Midbrain (tissue), 1 donor: ENCODE results near the gene FCAMR.

Experiments
- DNase-seq: peaks from one replicate; lab custom pipeline; 2025; lab: John Stamatoyannopoulos, UW

FCAMR gene

DNA sequence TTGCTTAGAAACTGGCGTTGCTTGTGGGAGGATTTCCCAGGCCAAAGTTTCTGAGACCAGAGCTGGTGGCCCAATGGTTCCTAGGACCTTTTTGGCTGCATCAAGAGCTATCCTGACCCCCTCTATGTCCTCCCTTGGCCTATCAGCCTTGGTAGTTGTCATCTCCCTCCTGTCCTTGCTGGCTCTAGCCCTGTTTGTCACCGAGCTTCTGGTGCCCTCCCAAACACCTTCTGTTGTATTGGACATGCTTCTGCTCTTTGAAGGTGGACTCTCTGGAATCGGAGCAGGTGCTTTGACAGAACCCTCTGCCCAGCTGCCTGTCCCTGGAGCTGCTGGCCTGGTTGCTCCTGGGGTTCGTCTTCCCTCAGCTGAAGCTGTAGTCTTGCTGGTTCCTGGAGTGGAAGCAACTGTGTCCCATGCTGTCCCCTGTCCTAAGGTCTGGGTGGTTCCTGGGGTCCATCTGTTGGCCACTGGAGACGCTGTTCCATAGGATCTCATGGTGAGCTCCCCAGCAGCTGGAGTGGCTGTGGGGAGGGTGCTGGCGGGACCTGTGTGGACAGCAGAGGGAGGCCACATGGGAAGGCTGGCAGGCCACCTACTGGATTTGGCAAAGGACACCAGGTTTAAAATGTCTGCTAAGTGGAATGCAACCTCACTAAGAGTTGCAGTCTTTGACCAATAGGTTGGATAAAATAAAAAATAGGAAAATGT, 9.4 kb downstream of the FCAMR start:
- no peak for DNase-seq

DNA sequence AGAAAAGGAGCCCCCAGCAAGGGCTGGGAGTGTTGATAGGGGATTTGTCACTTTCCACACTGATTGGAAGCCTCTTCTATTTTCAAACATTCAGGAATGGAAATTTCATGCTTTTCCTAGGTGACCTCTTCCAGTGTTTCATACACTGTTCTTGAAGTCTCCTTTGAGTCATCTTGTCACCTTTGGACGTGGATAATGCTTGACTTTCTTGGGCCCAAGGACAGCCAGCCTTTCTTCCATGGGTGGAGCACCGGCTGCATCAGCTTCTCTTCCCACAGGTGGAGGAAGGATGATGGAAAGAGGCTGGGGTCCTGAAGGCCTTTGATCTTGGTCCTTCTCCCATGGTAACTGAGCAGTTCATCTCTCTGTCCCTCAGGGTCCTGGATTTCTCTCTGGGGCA, 12.1 kb downstream of the FCAMR start:
- no peak for DNase-seq

DNA sequence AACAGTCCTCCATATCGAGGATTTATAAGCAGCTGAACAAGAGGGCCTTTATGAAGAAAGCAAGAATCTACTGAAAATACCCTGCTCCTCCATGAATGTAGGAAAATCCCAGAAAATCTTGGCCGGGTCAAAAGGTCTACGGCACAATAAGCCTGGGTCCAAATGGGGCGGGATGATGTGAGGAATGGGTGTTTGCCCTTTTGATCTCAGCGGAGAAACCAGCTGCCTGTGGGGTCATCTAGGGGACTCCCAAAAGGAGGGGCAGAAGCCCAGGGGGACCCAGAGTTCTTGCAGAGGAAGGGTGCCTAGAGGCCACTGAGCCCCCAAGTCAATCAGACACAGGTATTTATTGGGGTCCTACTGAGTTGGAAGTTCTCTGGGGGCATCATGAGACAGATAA, 12.6 kb downstream of the FCAMR start:
- DNase-seq = no peak

DNA sequence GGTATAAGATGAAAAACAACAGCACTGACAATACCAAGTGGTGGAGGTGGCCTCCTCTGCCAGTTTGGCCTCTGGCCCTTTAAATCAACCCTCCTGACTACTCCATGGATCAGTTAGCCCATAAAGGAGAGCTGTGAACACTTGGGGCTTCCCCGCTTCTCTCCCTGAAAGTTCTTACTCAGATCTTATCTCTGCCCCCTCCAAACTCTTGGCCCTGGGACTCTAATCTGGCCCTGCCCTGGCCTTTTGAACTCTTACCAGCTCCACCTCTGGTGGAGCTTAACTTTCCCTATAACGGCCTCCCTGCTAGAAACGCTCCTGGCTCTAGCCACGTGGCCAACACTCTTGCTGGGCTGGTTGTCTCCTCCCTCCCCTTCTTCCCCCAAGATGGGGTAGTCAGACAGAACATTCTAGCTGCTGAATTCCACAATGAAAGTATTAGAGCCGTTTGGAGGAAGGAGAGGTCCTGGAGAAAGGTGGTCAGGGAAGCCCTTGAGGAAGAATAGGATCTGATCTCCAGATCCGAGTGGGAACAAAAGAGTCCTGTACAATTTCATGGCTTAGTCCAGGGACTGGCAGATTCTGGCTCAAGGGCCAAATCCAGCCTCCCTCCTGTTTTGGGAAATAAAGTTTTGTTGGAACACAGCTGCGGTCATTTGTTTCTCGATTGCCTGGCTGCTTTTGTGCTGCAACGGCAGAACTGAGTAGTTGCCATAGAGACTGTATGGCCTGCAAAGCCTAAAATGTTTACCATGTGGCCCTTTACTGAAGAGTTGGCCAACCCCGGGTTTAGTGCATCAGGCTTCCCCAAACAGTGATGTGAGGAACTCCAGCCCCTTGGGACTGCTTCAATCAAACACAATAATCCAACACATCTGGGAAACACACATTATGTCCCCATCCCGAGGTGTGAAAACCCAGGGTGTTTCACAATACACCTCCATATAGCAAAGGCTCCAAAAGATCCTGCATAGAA, 14.5 kb downstream of the FCAMR start:
- no peak for DNase-seq

DNA sequence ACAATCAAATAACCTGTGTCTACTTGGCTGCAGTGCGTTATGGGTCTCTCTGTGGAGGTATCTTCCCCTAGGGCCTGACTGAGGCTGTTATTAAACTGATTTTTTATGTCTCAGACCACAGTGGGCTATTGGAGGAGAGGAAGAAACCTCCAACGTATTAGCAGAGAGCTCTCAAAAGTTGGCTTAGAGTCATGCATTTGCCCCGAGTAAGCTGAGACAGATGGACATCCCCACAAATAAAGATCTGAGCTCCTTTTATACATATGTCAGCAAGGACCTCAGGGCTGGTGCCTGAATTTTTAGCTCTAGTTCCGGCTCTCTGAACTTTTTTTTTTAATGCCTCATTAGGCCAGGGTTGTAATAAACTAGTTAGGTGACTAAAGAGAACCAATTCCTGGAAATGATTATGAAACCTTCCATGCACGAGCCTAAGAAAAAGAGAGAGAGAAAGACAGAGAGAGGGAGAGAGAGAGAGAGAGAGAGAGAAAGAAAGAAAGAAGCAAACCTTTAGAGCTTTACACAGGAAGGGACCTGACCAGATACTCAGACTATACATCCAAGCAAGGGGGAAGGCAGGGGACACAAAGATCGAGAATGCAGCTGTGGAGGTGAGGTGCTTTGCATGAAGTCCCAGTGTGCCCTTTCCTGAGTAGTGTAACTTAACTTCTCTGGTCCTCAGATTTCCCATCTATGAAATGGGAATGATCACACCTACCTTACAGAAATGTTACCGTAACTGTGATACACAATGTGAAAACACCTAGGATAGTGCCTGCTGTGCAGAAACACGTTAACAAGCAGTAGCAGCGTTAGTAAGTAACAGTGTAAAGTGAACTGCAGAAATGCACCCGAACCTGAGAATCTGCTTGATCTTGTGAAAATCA, 15.6 kb downstream of the FCAMR start:
- no peak for DNase-seq

DNA sequence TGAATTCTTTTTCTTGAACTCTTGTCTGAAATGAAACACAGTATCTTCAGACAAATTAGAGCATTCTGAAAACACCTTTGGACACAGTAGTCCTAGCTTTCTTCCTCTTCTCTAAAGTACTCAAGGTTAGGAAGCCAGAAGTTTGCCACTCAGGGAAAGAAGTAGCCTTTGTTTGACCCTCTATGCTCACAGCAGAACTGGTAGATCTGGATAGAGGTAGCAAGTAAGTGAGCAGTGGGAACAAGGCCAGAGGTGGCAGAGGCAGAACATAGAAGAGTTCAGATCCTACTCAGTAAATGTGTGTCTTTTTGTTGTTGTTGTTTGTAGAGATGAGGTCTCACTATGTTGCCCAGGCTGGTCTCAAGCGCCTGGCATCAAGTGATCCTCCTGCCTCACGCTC, 16.6 kb downstream of the FCAMR start:
- no peak for DNase-seq

DNA sequence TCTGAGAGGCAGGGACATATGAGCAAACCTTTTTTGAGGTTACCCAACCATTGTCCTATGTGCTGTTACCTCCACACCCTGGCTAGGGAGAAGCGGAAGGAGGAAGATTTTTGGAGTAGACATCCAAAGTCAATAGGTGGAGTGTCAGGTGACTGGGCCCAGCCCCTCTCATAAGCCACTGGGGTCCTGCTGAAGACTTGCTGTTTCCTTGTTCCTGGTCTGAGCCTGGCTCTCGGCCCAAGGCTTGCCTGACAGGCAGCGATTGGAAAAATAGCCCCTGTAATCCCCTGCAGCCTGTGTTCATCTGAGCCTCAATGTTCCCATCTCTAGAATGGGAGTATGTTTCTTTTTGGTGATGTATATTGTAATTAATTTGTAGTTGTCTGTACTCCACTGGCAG, 17.1 kb downstream of the FCAMR start:
- no peak for DNase-seq

DNA sequence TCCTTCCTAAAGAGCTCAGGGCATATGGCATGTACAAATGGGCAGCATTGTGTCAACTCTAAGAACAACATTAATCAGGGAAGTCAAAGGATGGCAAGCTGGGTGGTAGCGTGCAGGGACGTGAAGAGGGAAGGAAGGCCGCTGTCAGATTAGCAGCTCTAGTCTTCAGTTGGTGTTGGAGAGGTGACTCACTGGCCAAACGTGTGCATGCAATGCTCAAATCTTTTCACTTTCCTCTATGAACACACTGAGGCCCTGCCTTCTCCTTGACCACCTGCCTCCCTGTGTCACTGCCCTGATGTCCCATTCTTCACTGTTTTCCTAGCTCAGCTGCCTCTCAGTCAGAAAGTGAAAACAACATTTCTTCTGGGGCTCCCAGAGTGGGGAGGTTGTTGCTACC, 18.1 kb downstream of the FCAMR start:
- DNase-seq = no peak

DNA sequence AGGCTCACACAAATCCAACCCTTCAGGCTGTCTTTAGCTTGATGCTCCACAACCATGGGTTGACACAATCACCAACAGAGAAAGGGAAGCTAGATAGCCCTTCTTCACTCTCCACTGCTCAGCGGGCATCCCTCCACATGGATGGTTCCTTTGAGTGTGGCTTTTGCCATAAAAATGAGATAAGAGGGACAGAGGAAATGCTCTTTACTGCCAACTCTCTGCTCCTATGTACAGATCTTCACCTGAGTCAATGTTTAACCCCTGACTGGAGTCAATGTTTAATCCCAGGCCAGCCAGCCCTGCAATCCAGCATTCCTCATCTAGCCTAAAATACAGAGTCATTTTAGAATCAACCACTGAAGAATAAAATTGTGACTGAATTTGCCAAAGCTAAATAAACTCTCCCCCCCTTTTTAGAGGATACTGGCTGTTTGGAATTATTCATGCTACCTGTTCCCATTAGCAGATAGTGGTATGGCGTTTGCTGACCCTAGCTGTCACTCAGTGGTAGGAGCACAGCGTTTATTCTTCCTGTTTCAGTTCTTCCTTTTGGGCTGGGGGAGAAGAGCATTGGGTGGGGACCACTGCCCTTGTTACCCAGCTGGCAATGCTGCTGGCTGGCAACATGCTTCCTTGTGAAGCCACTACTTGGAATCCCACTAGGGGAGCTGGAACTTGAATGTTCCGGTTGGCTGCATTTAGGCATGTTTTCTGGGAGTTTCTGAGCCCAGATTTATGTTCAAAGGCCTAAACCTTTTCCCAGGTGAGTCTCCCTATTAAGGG, 18.8 kb downstream of the FCAMR start:
- DNase-seq = no peak

DNA sequence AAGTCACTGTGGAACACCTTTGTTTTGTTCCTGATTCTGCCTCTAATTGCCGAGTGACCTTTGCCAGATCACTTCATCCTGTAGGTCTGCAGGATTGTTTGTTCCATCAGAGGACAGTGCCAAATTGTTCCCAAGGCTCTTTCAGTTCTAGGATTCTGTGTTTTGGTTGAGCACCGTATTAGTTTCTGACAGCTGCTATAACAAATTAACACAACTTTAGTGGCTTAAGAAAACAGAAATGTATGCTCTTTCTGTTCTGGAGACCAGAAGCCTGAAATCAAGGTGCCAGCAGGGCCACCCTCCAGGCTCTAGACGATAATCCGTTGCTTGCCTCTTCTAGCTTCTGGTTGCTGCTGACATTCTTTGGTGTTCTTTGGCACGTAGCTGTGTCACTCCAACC, 20.6 kb downstream of the FCAMR start:
- DNase-seq = no peak

DNA sequence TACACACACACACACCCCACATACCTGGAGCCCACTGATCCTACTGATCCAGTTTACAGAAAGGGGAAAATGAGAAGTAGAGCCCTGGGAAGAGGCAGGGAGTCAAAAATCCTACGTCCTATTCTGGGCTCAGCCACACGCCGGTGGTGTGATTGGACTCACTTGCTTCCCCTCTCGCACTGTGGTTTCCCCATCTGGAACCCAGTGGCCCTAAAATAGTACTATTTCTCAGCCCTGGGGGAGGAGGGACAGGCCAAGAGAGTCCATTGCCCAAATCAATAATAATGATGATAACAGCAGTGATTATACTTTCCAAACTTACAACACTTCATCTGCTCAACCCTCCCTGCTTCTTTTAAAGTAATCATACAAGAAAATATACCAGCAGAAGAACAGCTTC, 21.1 kb downstream of the FCAMR start:
- peak; percentile 7 for DNase-seq

DNA sequence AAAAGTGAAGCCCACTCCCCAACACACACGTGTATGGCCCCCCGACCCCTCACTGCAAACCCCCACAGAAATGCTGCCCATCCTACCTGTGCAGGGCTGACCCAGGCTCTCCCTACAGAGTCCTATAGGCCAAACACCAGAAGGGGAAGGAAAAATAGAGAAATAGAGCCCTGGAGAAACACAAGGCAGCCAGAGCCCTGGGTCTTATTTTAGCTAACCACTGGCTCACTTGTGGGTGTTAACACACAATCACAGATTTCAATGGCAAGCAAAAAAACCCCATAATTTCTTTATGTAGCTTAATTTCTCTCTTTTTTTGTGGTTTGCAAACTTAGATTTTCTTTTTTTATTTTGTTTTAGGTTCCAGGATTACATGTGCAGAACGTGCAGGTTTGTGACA, 23.0 kb downstream of the FCAMR start:
- no peak for DNase-seq

DNA sequence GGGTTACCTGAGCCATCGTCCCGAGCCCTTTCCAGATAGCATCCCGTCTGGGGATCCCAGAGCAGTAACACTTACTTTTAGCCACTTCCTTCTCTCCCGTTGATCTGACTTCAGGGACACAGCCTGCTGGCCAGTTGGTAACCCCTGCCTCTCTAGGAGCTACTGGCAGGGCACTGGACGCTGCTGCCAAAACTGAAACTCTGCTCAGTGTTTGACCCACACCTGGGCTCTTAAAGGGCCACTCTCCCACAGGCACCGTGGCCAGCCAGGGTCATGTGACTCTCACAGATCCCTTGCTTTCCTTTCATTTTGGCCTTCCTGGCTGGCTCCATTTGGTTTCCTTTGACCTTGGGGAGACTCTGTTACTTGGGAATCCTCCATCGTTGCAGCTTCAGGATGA, 24.0 kb downstream of the FCAMR start, which contains the start of gene PIGR:
PIGR (minus strand) TSS at position 206 of the 400 bp plus-strand sequence. CDS start 5,935 bp downstream, outside the sequence.
- DNase-seq = no peak

DNA sequence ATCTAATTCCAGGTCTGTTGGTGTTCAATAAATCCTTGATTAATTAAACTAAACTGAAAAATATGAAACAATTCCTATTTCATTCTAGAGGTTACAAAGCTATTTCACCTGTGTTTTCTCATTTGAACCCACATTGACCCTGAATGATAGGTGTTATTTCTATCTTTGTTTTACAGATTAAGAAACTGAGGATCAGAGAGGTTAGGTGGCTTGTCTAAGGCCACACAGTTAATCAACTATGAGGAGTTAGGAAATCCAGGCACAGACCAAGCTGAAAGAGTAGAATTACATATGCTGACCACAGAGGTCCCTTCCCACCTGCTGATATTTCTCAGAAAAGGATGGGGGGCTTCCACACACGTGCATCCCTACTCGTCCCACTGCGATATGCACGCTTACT, 24.5 kb downstream of the FCAMR start:
- no peak for DNase-seq

DNA sequence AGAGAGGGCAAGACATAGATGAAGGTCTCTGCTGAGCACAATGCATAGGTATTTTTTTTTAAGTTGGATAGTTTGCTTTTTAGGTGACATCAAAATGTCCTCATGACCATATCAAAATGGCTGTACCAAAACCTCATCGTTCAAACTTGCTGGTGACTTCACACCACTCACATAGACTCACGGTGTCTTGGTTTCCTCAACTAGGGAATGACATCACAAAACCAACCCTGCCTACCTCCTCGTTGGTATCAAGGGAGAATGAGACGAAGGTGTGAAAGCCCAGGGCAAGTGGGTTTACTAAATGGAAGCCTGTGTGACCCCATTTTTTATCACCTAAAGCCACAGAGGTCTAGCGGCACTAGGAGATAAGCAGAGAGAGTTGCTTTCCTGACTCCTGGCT, 25.6 kb downstream of the FCAMR start:
- no peak for DNase-seq

DNA sequence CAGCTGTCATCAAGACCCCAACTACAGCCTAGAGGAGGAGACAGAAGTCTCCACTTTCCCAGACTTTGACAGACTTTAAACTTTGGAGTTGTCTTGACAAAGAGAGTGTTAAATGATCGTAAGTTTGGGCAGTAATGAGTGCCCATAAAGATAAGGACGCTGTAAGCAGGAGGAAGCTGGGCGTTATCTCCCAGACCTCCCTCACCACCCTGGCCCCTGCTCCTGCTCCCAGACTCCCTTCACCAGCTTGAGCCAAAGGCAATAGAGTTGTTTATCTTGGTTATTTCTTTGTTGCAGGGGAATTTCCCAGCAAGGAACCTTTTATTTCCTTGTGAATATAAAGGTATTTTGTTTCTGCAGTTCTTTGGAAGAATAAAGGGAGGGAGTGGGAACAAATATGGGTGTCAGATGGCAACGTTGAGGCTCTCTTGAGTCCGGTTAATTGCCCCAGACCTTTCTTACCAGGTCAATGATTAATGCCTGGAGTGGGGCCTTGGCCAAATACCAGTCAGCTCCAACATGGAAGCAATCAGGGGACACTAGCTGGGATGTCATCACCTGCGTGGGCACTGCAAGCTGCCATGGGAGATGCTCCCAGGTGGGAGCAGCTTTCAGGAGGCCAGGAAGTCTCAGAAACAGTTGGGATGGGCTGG, 28.4 kb downstream of the FCAMR start:
- no peak for DNase-seq

DNA sequence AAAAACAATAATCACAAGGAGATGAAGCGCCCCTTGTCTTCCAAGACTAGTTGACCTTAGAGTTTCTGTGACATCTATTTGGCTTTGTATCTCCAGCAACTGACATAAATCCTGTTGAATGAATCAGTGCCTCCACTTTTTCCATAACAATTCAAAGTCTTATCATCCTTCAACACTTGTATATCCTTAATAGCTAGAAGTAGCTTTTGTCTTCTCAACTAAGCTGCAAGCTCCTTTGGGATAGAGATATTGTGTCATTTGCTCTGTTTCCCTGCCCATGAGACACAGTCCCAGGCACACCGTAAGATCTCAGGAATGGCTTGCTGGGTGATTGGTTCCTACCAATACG, 29.7 kb downstream of the FCAMR start:
- DNase-seq = no peak

DNA sequence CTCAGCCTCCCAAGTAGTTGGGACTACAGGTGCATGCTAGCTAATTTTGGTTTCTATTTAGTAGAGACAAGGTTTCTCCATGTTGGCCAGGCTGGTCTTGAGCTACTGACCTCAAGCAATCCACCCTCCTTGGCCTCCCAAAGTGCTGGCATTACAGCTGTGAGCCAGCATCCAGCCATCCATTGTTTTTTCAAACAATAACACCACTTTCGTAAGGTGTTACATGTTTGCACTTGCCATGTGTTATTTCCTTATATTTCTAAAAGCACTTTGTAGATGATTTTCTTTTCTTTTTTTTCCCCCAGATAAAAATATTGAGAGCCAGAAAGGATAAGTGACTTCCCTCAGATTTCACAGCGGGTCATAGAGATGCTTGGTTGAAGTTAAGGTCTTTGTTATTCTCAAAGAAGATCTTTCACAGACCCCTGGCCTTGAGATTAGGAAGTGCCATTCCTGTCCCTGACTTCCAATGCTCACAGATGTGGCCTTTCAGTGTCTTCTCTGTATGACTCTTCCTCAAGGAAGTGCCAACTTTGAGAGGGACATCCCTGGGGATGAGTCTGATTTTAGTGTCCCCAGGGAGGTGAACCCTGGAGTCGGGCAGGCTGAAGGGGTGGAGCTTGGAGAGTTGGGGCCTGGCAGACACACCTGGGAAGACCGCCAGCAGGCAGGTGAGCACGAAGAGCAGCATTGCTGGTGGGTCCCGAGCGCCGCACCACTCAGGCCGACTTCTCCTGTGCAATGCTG, 30.2 kb downstream of the FCAMR start:
- DNase-seq = no peak

DNA sequence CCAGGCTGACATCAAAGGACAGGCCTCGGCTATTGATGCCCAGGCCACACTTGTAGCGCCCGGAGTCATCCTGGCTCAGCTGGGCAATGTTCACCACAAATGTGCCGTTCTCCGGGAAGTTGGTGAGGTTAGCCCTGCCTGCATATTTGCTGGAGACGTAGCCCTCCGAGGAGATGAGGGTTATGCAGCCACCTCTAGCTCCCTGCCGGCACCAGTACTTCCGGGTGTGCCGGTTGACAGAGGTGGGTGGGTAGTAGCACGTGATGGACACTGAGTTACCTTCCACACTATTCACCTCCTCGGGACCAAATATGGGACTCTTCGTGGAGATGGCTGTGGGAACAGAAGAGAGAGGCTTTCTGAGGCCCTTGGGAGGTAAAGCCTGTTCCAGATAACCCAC, 31.1 kb downstream of the FCAMR start:
- no peak for DNase-seq

DNA sequence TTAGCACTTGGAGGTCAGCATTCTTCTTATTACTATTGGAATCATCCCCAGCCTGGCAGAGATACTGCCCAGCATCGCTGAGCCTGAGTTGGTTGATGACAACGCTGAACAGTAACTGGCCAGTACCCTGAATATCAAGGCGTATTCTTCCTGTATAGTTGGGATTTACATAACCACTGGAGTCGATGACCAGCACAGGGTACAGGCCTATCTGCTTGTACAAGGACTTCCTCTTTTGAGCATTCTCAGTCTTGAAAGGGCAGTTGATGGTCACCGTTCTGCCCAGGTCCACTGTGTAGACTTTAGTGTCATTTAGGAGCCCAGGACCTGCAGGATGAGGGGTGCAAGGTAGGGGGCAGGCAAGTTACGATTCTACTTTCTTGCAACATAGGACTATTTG, 32.8 kb downstream of the FCAMR start:
- no peak for DNase-seq
